Activated T-cell treated with anti-CD3 and anti-CD28 coated beads for 24 hours (primary cell): ENCODE measurements around the gene SATB2.

ENCODE experiments used
- DNase-seq: peaks from one replicate; pipeline ENCODE4 v3.0.0-alpha.2; 2020; ENCODE audit warnings: low read depth

The SATB2 gene

DNA sequence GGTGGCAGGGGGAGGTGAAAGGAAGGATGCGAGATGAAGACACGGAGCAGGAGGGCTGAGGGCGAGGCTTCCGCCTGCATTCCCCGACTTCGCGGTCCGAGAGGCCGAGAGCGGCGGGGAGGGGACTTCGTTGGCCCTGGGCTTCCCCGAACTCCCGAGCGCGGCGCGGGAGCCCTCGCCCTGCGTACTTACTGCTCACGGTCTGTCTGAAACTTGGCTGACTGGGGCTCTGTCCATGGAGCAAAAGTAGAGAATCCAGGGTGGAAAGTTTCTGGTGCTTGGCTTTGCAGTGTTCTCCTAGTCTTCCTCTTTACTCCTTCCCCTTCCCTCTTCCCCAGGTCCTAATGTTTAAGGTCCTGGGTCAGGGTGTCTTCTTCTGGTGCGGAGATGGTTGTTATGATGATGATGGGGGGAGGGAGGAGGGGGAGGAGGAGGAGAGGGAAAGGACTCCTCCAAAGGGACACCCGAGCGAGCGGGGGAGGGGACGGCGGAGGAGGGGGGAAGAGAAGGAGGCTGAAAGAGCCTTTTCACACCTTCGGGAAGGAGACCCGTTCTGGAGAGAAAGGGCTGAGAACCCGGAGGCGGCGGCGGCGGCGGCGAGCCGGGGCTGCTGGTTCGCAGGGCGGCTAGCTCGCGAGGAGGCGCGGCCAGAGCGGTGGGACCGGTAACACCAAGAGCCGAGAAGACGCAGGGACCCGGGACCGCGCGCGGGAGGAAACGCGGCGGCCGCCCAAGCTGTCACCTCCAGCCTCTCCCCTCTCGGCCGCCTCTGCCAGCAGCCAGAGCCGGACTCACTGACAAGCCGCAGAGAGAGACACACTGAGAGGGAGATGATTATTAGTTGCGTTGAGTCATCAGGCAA lies at the start of gene SATB2:
TSS of gene SATB2 (minus strand) at position 793 of the 862 bp plus-strand sequence. CDS start 1,902 bp downstream, outside the sequence.
- no peak for DNase-seq

DNA sequence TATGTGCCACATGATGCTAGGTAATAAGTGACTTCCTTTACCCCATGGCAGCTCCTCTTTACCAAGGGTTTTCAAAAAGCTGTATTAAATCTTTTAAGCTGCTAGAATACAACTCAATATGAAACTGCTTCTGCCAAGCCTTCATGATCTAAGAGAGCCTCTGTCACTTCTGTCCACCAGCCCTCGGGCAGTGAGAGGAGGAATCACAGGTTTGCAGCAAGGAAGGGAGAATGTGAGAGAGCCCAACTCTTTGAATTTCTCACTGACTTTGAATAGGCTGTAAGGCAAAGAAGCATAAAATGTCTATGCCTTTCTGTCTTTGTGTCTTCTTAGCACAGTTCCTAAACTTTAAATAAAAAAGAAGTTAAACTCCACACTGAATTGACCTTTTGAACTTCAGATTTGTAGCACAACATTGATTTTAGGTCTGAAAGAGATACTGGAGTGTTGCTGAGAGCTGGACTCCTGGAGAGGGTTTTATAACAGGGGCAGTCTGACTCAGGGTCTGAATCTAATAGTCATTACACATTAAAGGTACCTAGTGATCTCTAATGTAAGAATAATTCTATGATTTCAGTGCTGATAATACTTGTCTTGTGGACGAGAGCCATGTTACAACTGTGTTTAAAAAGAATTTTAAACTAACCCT lies 48.1 kb upstream of the SATB2 start:
- DNase-seq = no peak

DNA sequence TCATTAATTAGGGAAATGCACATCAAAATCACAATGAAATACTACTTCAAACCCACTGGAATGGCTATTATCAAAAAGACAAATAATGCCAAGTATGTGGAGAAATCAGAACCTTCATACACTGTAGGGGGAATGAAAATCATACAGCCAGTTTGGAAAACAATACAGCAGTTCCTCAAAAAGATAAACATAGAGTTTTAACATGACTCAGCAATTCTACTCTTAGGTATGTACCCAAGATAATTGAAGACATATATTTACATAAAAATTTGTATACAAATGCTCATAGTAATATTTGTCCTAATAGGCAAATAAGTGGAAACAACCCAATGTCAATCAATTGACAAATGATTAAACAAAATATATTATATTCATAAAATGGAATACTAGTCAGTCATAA lies 45.4 kb upstream of the SATB2 start:
- no peak for DNase-seq

DNA sequence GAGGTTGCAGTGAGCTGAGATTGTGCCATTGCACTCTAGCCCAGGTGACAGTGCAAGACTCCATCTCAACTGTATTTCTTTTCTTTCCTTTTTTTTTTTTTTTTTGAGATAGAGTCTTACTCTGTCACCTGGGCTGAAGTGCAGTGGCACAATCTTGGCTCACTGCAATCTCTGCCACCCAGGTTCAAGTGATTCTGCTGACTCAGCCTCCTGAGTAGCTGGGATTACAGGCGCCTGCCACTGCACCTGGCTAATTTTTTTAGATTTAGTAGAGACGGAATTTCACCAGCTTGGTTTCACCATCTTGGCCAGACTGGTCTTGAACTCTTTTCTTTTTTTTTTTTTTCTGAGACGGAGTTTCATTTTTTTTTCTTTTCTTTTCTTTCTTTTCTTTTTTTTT lies 41.3 kb upstream of the SATB2 start:
- DNase-seq = no peak

DNA sequence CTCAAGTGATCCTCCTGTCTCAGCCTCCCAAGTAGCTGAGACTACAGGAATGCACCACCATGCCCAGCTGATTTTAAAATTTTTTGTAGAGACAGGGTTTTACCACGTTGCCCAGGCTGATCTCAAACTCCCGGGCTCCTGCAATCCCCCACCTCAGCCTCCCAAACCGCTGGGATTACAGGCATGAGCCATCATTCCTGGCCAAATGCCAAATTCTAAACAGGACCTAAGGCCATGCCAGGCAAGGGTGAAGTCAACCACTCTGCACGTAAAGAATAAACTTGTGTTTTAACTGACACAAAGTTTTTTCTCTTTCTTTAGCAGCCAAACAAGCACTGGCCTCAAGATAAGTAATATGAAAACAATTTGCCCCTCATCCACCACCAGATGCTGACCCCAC lies 37.4 kb upstream of the SATB2 start:
- no peak for DNase-seq

DNA sequence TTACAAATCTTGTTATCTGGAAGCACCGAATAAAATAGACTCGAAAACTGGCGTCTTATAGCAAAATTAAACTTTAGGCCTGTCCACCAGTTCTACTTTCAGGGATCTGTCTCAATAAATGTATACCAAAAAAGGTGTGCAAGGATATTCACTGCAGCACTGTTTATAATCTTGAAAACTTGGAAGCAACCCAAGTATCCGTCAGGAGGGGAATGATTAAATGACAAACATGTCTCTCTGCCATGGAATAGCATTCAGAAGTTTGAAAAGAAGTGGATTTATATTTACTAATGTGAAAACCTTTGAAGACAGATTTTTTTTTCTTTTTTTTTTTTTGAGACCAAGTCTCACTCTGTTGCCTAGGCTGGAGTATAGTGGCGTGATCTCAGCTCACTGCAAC lies 32.3 kb upstream of the SATB2 start:
- no peak for DNase-seq

DNA sequence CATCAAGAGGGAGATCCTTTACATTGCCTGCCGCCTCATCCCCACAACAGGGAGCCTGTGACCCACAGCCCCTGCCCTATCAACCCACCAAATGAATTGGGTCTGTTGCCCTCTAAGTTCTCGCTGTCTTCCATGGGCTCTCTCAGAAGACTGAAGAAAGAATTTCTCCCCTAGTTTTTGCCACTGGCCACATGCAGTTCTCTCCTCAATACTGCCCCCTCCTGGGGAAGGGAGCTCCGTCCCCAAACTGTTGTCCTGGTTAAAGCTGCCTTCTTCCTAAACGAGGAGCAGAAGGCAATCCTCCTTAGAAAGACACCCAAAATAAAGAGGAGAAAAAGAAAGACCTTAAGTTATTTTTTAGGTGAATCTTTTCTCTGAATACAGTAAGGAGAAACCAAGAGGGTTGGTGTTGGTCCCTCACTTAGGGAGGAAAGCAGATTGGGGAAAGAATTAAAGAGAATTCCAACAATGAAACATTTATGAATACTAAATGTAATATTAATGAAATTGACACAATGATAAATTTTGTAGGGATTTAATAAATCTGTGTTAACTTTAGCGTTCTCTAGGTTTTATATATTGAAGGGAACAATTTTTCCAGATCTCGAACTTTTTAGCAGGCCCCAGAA lies 31.1 kb upstream of the SATB2 start:
- peak; percentile 35 for DNase-seq

DNA sequence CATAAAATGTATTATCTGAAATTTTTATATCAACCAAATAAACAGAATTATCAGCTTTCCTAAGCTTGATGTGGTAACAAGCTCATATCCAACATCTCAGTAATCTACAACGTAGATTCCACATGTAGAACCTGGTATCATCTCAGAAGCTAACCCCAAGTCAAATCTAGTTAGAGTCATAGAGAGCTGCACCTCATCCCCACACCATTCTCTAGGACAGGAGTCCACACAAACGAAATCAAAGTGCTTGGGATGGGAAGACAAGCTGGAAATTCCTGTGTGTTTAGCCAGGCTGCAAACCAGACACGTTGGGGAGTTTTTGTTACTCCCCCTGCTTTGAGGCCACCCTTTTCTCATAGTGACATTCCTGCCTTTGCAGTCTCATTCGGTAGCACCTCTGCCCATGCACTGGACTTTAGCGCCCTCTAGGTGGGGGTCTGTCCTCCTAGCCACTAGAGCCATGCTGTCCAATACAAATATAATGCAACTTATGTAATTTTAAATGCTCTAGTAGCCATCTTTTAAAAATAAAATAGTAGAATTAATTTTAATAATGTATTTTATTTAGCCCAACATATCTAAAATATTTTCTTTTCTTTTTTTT lies 28.1 kb upstream of the SATB2 start:
- DNase-seq = no peak

DNA sequence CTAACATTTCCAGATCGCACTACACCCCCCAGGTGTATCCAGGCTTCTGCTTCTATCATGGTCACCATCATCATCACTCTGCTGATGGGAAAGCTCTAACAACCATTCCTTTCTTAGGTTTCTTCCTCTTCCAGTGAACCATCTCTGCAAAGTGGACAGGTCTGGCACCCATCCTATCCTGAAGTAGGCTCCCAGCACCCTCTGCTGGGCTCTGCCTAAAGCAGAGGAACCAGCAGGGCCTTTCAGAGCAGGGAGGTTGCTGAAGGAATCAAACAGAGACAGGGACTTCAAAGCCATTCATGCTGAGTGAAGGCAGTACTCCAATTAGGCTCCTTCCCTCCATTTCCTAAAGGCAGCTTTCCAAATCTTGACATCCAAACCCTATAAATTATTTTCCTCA lies 27.2 kb upstream of the SATB2 start:
- no peak for DNase-seq

DNA sequence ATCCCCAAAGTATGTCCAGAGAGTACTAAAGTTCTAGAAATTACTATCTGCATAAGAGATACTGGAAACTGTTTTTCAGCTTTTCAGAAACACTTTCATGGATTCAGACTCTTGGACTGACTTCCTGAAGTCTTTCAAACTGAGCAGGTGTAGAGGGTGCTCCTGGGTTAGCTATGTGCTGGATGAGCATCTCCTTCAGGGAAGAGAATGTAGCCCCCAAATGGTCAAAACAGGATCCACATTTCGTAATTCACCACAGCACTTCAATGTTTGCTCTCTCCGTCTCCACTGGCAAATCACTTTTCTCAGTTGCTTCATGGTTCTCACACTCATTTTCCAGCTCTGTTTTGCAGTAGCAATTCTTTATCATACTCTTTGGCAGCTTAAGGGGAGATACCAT lies 23.2 kb upstream of the SATB2 start:
- no peak for DNase-seq

DNA sequence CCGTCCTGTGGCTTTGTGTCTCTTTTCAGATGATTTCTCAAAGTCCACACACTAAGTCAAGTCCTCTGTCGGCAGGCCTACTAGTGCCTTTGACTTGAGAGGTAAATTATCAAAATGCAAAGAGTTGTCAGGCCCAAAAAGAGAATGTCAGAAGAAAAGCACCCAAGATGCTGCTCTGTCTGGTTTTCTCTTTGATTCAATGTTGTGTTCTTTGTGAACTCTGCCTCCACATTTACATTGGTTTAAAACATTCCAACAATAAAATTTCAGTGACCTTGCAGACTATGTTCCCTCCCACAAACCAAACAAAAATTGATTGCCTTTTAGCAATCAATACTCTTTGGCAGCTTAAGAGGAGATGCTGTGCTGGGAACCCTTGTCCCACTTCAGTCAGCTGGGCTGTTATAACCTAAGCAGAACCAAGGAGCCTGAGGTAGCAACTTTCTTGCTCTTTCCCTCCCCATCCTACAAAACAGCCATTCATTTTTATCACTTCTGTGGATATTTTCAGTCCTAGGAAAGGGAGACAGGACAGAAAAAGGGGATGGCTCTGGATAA lies 19.6 kb upstream of the SATB2 start:
- no peak for DNase-seq

DNA sequence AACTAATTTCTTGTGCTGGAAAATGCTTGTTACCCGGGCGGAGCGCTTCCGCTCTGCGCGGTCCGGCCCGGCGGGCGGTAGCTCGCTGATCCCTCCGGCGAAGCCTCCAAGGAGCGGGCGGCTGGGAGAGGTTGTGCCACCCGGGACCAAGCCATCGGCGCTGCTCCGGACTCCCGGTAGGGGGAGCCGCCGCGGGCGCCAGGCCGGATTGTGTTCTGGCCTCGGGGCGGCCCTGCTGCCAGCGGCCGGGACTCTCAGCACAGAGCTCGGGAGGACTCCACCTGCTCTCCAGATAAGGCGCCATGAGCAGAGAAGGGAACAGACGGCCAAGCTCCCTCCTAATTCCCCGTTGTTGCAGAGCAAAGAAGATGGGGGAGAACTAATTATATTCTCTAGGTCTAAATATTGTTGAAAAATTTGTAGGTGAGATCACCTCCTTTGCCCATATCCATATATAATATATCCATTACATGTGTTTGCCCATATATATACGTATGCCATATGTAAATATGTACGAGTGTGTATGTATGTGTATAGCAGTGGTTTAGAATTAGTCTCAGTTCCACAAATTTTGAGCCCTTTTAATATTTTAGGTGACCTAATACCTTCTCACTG lies 13.8 kb upstream of the SATB2 start:
- no peak for DNase-seq

DNA sequence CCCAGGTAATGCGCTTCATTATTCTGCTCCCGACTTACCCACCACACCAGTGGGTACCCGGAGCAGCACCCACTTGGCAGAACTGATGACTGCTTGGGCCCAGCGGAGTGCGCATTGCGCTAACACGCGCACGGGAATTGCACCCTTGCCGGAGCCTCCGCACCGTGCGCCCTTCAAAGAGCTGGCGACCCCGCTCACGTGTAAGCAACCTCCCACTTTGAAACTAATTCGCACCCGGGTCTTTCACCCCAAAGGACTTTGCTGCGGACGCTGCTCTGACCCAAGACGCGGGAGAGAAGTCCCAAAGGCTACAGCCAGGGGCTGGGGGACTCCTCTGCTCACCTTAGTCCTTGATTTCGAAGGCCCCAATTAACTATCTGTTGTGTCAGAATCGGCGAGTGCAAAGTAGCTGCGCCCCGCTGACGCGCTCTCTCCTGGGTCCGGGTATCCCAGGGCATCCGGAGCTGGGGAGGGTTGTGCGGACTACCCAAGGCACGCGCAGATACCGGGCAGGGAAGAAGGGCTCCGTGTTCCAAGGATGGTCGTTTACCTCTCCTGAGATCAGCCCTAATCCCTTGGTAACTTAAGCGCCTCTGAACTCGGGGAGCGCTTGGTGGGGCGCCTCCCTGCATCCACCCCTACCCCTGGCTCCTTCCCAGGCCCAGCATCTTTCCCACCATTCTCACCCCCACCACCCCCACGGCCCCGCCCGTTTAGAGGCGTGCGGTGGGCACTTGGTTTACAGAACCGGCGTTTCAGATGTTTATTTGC lies 13.1 kb upstream of the SATB2 start:
- no peak for DNase-seq

DNA sequence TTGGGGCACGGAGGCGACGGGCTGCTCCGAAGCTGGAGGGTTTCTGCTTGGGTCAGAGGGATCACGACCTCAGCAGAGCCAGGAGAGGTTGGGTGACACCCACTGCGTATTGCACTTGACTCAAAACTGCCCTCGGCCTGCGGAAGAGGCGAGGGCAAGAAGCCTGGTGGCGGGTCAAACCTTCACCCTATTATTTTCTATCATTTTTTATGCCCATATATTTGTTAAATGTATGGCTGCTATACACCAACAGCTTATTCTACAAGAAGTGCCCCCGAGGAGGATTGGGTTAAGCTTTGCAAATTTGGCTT lies 12.6 kb upstream of the SATB2 start:
- DNase-seq = no peak

DNA sequence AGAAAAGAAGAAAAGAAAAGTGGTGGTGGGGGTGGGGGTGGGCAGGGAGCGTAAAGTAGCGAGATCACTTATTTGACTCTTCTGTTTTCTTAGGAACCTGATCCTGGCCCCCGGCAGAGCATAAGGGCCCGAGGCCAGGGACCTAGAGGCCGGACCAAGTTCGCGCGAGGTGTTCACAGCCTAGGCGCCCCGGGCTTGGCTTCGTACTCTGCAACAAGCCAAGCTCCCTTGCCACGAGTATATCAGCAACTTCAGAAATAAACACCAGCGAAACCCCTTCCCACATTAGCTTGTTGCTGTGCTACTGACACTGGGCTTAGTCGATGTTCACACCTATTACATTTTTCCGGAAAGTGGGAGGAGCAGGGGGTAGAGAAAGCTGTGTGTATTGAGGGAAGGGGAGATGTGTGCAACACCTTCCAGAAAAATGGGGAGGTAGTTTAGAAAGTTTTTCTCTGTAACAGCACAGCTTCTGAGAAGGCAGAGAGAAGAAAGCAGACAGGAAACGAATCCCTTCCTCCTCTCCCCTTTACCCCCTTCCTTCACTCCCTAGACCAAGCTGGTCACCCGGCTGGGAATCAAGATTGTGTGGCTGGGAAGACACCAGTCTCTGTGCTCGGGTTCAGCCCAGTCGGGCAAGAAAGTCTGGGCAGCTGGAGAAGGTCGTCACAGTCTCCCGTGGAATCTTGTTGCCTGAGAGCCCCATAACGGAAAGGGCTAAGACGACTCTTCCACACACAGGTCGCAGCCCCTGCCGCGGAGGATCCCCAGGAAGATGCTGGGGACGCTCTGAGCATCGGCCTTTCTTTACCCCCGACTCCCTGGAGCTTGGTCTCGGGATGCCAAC lies 12.0 kb upstream of the SATB2 start:
- no peak for DNase-seq

DNA sequence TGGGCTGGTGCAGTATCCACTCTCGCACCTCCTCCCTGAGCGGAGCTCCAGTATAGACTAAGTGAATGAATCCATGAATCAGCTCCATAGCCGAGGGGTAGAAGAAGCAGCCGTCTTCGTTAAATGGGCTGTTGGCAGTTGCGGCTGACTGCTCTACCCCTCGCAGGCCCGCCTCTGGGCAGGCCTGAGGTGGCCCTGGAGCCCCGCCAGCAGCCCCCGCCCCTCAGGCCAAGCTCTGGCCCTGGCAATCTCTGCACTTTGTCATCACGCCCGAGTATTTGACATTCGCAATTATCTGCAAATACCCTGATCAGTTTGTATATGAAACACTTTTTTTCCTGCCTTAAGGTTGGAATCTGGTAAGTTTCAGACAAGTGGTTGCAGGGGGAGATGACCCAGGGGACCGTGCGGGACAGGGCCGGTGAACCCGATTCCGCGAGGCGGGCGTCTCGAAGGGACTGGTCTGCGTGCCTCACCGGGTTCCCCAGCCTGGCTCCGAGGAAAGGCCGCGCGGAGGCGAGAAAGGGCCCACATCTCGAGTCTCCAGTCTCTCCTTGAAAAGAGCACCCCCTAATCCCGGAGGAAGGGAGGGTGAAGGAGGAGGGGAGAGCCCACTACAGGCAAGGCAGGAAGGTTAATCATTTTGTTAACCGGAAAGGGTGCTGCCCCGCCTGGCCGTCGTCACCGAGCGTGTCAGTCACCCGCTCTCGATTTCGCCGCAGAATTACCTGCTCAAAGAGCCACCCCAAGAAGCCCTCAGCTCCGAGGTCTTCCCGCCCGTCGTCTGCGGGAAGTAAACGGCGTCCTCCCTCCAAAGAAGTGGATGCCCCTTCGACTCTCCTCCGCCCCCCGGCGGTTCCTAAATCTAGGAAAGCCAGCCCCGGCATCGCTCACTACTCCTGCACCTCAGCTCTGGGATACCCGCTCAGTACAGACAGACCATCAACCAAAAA lies 11.1 kb upstream of the SATB2 start:
- DNase-seq = no peak

DNA sequence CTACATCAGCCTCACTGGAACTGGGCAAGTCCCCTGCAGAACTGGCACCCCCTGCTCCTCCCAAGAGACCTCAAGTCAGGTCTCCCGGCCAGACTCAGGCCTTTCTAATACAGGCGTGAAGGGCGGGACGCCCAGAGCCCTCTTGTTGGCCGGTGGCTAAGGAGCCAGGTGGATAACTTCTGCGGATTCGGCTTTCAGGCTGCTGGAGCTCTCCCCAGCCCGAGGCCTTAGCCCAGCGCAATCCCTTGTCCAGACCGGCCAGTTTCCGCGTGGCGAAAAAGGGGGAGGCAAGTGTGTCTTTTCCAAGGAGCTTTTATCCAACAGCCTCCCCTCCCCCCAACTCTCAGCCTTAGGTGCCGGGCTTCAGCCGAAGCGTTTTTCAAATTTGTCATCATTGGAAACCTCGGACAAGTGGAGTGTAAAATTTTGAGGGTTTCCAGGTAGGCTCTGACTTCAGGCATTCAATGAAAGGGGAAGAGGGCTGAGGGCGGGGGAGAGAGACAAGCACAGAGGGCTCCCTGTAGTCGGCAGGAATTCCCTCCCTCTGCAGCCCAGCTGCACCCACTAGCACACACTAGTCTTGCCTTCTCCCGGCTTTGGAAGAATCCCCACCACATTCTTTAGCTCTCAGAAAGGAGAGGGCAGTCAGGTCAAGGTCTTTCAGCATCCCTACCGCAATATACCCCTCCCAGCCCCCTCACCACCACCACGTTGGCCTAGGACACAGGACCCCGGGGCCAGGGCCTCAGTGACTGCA lies 9.5 kb upstream of the SATB2 start:
- DNase-seq = no peak

DNA sequence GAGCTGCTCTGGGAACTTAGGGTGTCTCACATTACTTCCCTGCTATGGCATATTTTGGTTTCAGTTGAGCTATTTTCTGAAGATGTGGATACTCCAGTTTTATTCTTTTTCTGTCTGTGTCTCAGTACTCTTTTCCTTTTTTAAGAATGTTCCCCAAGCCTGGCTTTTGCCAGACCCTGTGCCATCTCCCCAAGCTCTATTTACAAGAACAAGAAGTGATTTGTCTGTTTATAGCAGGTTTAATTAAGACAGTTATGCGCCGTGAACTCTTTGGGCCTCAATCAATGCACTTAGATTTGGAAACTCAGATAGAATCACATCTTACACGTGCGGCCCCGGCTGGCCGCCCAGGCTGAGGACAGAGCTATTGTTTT lies 8.9 kb upstream of the SATB2 start:
- DNase-seq = no peak
